Activated T-cell treated with anti-CD3 and anti-CD28 coated beads, Interleukin-2, amount 50 U/mL, for 4 hours (primary cell): ENCODE data around the gene MRPS25. TPM values are rescaled to one million over a fixed set of nuclear protein-coding genes. Genes with fewer than 3 reads are reported as not detected.
A peak's percentile ranks its signal among the peaks of the same experiment; 100 is the strongest.

Experiments used
- ATAC-seq, 2 donors: fragments of 200-7000 bp; cut with Tn5 transposase; one replicate each; pipeline ENCODE4 v1.10.0; 2021
- DNase-seq: peaks from one replicate; pipeline ENCODE4 v3.0.0-alpha.2; 2020
- H3K27me3 Mint-ChIP-seq: one replicate; pipeline ENCODE4 v1.8.0; 2021; ENCODE audit warnings: low read depth, mixed read lengths
- H3K36me3 Mint-ChIP-seq: one replicate; pipeline ENCODE4 v1.8.0; 2022; ENCODE audit warnings: mixed read lengths; ENCODE audit not compliant: insufficient read depth
- H3K4me1 Mint-ChIP-seq: one replicate; pipeline ENCODE4 v1.8.0; 2021; ENCODE audit warnings: low read depth, mixed read lengths
- H3K4me3 Mint-ChIP-seq: one replicate; pipeline ENCODE4 v1.8.0; 2021; ENCODE audit warnings: mild to moderate bottlenecking, moderate library complexity, mixed read lengths
- H3K9me3 Mint-ChIP-seq: one replicate; pipeline ENCODE4 v1.8.0; 2021; ENCODE audit warnings: mixed read lengths
- total RNA-seq, 3 donors: library from RNA; stranded (reverse); gene quantifications; one replicate each; pipeline ENCODE4 v1.2.1, GENCODE V29; 2021

Gene MRPS25
- total RNA-seq, 3 donors from 2014 or later = 76.2 to 87.3 (median 81.1) TPM

DNA sequence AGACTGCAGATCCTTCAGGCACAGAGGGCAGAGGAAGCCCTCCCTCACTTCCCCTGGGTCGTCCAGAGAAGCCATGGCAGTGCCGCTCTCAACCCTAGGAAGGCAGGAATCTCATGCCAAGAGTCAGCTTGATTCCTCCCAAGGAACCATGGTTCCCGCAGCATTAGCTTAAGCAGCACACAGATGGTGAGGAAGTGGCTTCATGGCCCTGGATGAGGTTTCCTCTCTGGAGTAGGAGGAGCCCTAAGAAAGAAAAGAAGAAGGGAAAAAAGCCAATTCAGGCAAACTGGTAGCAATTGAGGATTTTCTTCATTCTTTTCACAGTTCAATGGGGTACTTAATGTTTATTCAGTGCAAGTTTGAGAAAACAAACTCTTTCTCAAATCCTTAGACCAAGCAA lies 30.9 kb upstream of the MRPS25 start:
- Mint-ChIP-seq H3K4me3 (no peak overlapping the region), H3K27me3 (no peaks in the 10 kb centered on the region), H3K9me3 (no peaks in the 10 kb centered on the region), H3K36me3 (peaks cover 23% of the 10 kb centered on the region), H3K4me1 (peaks cover 25% of the 10 kb centered on the region)
- no peak for ATAC-seq
- DNase-seq = no peak

DNA sequence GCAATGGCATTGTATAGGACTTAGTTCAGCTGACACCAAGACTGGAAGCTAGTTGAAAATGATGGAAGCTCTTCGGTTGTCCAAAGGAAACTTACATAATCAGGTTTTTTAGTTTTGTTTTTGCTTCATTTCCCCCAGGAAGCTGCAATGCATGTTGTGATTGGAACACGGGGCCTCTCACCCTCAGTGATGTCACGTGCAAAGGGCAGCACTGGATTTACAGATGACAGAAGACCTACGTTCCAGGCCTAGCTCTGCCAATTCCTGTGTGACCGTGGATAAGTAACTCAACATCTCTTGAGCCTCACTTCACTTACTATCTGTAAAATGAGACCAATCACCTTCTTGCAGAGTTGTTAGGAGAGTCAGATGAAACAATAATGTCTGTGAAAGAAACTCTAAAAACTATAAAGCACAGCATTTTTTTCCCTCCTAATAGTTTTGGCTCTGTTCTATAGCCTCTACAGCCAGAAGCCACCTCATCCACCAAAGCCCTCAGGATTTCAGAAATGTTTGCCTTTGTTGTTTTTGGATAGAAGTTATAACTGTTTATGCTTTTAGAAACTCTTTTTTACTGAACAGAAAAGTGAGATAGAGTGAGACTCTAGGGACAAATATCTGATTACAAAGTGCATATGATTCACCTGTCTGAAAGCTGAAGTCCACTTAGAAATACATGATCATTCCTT lies 29.2 kb upstream of the MRPS25 start:
- ATAC-seq = no peak
- H3K4me3 Mint-ChIP-seq = no peak overlapping the region
- DNase-seq = no peak

DNA sequence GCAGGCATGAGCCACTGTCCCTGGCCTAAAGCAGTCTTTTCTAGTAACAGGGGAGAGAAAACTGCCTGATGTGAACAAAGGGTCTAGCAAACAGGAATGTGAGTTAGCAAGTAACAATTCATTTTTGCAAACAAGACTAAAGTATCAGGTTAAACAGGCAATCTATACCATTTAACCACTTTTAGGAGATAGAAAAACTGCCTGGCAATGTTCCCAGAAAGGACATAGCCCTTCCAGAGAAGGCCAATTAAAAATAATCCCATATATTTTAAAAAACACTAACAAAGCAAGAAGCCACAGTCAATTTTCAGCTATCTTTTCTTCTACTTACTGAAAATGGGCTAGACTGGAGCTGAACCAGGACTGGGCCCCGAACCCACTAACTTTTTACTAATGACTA lies 27.6 kb upstream of the MRPS25 start:
- no peaks in the 10 kb centered on the region for H3K27me3 Mint-ChIP-seq
- H3K4me3 Mint-ChIP-seq = no peak overlapping the region
- ATAC-seq = no peak
- no peak for DNase-seq
- H3K36me3 Mint-ChIP-seq = peaks cover 28% of the 10 kb centered on the region
- peaks cover 9% of the 10 kb centered on the region for H3K4me1 Mint-ChIP-seq
- H3K9me3 Mint-ChIP-seq = no peaks in the 10 kb centered on the region

More for the DNA sequence above, 29.2 kb upstream of the MRPS25 start:
- no peaks in the 10 kb centered on the region for H3K9me3 Mint-ChIP-seq
- peaks cover 20% of the 10 kb centered on the region for H3K4me1 Mint-ChIP-seq
- no peaks in the 10 kb centered on the region for H3K27me3 Mint-ChIP-seq
- peaks cover 28% of the 10 kb centered on the region for H3K36me3 Mint-ChIP-seq

- no peaks in the 10 kb centered on the region for H3K27me3 Mint-ChIP-seq
- DNase-seq (no peak), ATAC-seq (no peak)
- H3K4me3 Mint-ChIP-seq = no peak overlapping the region
- no peaks in the 10 kb centered on the region for H3K9me3 Mint-ChIP-seq
- peaks cover 32% of the 10 kb centered on the region for H3K36me3 Mint-ChIP-seq
- H3K4me1 Mint-ChIP-seq = peaks cover 3% of the 10 kb centered on the region
Observed at GRCh38 chr3:15091575-15091974, 26.5 kb upstream of the MRPS25 start.

GRCh38 chr3:15089201-15089600 lies 24.1 kb upstream of the MRPS25 start:
- Mint-ChIP-seq H3K4me3 (no peak overlapping the region), H3K4me1 (no peaks in the 10 kb centered on the region), H3K9me3 (no peaks in the 10 kb centered on the region), H3K27me3 (no peaks in the 10 kb centered on the region), H3K36me3 (peaks cover 28% of the 10 kb centered on the region)
- DNase-seq = no peak
- no peak for ATAC-seq

GRCh38 chr3:15086699-15087098 lies 21.6 kb upstream of the MRPS25 start:
- H3K9me3 Mint-ChIP-seq = no peaks in the 10 kb centered on the region

GRCh38 chr3:15086263-15086662 lies 21.1 kb upstream of the MRPS25 start:
- H3K4me3 Mint-ChIP-seq = no peak overlapping the region
- ATAC-seq = no peak
- no peaks in the 10 kb centered on the region for H3K27me3 Mint-ChIP-seq
- no peaks in the 10 kb centered on the region for H3K4me1 Mint-ChIP-seq
- DNase-seq = no peak
- peaks cover 38% of the 10 kb centered on the region for H3K36me3 Mint-ChIP-seq
- H3K9me3 Mint-ChIP-seq = no peaks in the 10 kb centered on the region

More at GRCh38 chr3:15086699-15087098, 21.6 kb upstream of the MRPS25 start:
- Mint-ChIP-seq H3K4me1 (no peaks in the 10 kb centered on the region), H3K36me3 (peaks cover 40% of the 10 kb centered on the region), H3K27me3 (no peaks in the 10 kb centered on the region), H3K4me3 (no peak overlapping the region)
- no peak for ATAC-seq
- no peak for DNase-seq

DNA sequence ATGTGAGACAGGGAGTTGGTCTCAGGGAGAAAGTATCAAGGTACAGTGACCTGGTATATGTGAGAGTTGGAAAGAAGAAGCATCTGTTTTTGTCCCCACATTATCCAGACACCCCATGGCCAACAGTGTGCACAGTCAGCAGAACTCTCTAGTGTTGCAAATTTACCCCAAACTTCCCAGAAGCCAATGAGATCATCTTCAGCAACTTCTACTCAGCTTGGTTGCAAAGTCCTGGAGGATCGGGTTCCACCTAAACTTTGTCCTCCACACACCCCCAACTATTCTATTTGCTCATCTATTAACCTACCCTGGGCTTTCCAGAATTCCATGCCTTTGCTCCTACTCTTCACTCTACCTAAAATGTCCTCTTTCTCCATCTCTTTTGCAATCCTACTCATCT lies 18.1 kb upstream of the MRPS25 start:
- Mint-ChIP-seq H3K4me3 (no peak overlapping the region), H3K27me3 (no peaks in the 10 kb centered on the region), H3K9me3 (no peaks in the 10 kb centered on the region), H3K4me1 (no peaks in the 10 kb centered on the region), H3K36me3 (peaks cover 47% of the 10 kb centered on the region)
- ATAC-seq = no peak
- DNase-seq = no peak

GRCh38 chr3:15081960-15082664 lies 17.0 kb upstream of the MRPS25 start:
- Mint-ChIP-seq H3K27me3 (no peaks in the 10 kb centered on the region), H3K4me3 (no peak overlapping the region), H3K36me3 (peaks cover 54% of the 10 kb centered on the region), H3K4me1 (no peaks in the 10 kb centered on the region), H3K9me3 (no peaks in the 10 kb centered on the region)
- no peak for DNase-seq
- ATAC-seq = no peak

DNA sequence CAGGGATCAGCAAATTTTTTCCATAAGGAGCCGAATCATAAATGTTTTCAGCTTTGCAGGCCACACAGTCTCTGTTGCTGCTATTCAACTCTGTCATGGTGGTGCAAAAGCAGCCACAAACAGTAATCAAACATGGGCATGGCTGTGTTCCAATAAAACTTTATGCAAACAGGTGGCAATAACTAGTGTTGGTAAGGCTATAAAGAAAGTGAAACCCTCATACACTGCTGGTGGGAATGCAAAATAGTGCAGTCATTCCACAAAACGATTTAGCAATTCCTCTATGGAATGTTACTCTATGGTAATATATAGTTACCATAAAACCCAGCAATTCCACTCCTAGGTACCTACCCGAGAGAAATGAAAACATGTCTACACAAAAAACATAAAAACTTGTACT lies 14.0 kb upstream of the MRPS25 start:
- Mint-ChIP-seq H3K4me3 (no peak overlapping the region), H3K27me3 (no peaks in the 10 kb centered on the region), H3K9me3 (no peaks in the 10 kb centered on the region), H3K36me3 (peaks cover 60% of the 10 kb centered on the region), H3K4me1 (no peaks in the 10 kb centered on the region)
- no peak for ATAC-seq
- no peak for DNase-seq

DNA sequence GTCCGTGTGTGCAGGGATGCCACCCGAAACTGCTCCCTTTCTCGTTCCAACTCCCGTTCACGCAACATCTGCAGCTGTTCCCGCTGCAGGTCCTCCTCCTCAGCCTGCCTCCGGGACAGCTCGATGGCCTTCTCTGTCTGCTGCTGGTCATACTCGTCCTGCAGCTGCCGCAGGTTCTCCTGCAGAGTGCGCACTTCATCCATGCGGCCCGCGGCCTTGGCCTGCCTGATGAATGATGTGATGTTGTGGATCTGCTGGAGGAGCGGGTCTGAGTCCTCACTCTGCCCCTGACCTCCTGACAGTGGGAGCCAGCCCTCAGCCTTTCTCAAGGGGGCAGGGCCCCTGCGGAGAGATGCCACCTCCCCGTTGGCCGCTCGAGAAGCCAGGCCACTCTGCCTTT lies 9.4 kb upstream of the MRPS25 start:
- peaks cover 46% of the 10 kb centered on the region for H3K36me3 Mint-ChIP-seq
- DNase-seq = no peak
- H3K4me1 Mint-ChIP-seq = peaks cover 2% of the 10 kb centered on the region
- no peaks in the 10 kb centered on the region for H3K9me3 Mint-ChIP-seq
- no peak overlapping the region for H3K4me3 Mint-ChIP-seq
- no peak for ATAC-seq
- no peaks in the 10 kb centered on the region for H3K27me3 Mint-ChIP-seq

- H3K36me3 Mint-ChIP-seq = peaks cover 26% of the 10 kb centered on the region
- no peaks in the 10 kb centered on the region for H3K27me3 Mint-ChIP-seq
- no peak for DNase-seq
- peaks cover 2% of the 10 kb centered on the region for H3K4me1 Mint-ChIP-seq
- no peak for ATAC-seq
- no peaks in the 10 kb centered on the region for H3K9me3 Mint-ChIP-seq
- H3K4me3 Mint-ChIP-seq = no peak overlapping the region
Observed at GRCh38 chr3:15071699-15072098, 6.6 kb upstream of the MRPS25 start.

- H3K27me3 Mint-ChIP-seq = no peaks in the 10 kb centered on the region
- ATAC-seq (no peak), DNase-seq (no peak)
- no peak overlapping the region for H3K4me3 Mint-ChIP-seq
- H3K4me1 Mint-ChIP-seq = peaks cover 6% of the 10 kb centered on the region
- no peaks in the 10 kb centered on the region for H3K9me3 Mint-ChIP-seq
- peaks cover 11% of the 10 kb centered on the region for H3K36me3 Mint-ChIP-seq
Observed at GRCh38 chr3:15069441-15069840, 4.3 kb upstream of the MRPS25 start.

DNA sequence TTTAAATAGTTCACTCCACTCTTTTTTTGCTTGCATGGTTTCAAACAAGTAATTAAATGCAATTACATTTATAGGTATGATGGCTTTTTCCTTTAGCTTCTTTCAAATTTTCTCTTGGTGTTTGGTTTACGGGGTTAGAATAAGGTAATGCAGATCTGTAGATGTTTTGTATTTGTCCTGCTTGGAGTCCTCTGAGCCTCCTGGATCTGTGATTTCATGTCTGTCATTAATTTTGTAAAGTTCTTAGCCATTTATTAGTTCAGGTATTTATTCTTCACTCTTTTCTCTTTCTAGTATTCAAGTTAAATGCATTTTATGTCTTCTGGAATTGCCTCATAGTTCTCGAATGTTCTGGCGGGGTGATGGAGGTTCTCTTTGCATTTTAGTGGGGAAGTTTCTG lies 1.4 kb upstream of the MRPS25 start:
- H3K36me3 Mint-ChIP-seq = peaks cover 12% of the 10 kb centered on the region
- peaks cover 20% of the 10 kb centered on the region for H3K4me1 Mint-ChIP-seq
- no peak for ATAC-seq
- DNase-seq = no peak
- H3K9me3 Mint-ChIP-seq = no peaks in the 10 kb centered on the region
- no peak overlapping the region for H3K4me3 Mint-ChIP-seq
- no peaks in the 10 kb centered on the region for H3K27me3 Mint-ChIP-seq

- H3K36me3 Mint-ChIP-seq = peaks cover 14% of the 10 kb centered on the region
- ATAC-seq (no peak), DNase-seq (no peak)
- H3K27me3 Mint-ChIP-seq = no peaks in the 10 kb centered on the region
- peak overlapping the region; percentile 96 for H3K4me3 Mint-ChIP-seq
- H3K9me3 Mint-ChIP-seq = no peaks in the 10 kb centered on the region
- peaks cover 22% of the 10 kb centered on the region for H3K4me1 Mint-ChIP-seq
Observed at GRCh38 chr3:15065550-15066007, 464 bp upstream of the MRPS25 start.
